ENCODE results near the gene DGKB. TPM values are rescaled to one million over a fixed set of nuclear protein-coding genes. Genes with fewer than 3 reads are reported as not detected.

The DGKB gene
- total RNA-seq, 1 experiment from 2014 or later = not detected

DNA sequence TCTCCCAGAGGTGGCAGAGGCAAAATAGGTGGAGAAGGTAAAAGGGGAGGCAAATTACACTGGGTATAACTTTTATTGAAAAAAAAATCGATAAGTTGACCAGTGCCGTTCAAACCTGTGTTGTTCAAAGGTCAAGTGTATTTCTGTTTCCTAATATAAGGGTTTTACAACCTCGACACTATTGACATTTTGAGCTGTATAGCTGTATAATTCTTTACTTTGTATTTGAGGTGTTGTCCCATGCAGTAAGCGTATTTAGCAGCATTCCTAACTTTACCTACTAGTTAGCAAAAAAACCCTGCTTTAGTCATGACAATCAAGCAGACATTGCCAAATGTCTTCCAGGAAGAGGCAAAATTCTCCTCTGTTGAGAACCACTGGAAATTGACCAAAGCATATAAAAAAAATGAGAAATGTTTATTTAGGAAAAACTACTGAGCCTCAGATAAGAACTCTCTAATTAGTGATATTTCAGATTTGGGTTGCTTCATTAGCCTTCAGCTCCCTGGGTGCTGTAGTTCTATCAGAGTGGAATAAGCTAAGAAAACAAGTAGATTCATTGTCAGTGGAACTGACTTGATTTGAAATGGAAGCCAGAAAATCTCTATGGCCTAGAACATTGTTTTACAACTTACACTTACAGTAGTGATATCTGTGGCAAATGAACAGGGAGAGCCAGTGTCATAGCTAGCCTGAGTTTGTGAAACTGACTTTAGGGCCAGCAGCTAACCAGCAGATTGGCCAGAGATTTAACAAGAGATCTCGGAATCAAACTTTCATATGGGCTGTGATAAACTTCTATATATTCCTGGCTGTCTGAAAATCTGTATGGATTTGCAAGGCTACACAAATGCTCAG lies 331.6 kb downstream of the DGKB start:
- no peaks in the 10 kb centered on the region for H3K27me3 ChIP-seq (replicated peaks; ENCODE audit: insufficient read depth, low read depth, low read length, poor library complexity)
- no peaks in the 10 kb centered on the region for H3K36me3 ChIP-seq (ENCODE audit: insufficient read depth, low read length, poor library complexity, severe bottlenecking)
- CTCF ChIA-PET = no interaction called here
- no peak overlapping the region for H3K27ac ChIP-seq (ENCODE audit: low read depth, low read length, poor library complexity, severe bottlenecking)
- H3K9me3 ChIP-seq (ENCODE audit: low read depth, low read length, poor library complexity, severe bottlenecking) = no peaks in the 10 kb centered on the region
- DNase-seq (ENCODE audit: low spot score) = no peak
- no TSS peak for BruUV-seq (replicated peaks)
- TF ChIP-seq, protein P1, sequence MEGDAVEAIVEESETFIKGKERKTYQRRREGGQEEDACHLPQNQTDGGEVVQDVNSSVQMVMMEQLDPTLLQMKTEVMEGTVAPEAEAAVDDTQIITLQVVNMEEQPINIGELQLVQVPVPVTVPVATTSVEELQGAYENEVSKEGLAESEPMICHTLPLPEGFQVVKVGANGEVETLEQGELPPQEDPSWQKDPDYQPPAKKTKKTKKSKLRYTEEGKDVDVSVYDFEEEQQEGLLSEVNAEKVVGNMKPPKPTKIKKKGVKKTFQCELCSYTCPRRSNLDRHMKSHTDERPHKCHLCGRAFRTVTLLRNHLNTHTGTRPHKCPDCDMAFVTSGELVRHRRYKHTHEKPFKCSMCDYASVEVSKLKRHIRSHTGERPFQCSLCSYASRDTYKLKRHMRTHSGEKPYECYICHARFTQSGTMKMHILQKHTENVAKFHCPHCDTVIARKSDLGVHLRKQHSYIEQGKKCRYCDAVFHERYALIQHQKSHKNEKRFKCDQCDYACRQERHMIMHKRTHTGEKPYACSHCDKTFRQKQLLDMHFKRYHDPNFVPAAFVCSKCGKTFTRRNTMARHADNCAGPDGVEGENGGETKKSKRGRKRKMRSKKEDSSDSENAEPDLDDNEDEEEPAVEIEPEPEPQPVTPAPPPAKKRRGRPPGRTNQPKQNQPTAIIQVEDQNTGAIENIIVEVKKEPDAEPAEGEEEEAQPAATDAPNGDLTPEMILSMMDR (conservative IDR thresholded peaks at IDR 0.05; ENCODE audit: low read depth, low read length) = no peak
- TF ChIP-seq EZH2 (IDR thresholded peaks at IDR 0.05; ENCODE audit: borderline replicate concordance, low read depth, low read length, poor library complexity, severe bottlenecking) = no peak
- no peaks in the 10 kb centered on the region for H3K4me1 ChIP-seq (ENCODE audit: insufficient read depth, low read length, poor library complexity, severe bottlenecking)
- H3K4me3 ChIP-seq (ENCODE audit: low read depth, low read length, poor library complexity, severe bottlenecking) = no peak overlapping the region
- intact Hi-C loops (cut with micrococcal nuclease; ENCODE audit: unreplicated experiment) = no loop called here
- POLR2A ChIA-PET (ENCODE audit: low non-redundant PET) = no interaction called here

DNA sequence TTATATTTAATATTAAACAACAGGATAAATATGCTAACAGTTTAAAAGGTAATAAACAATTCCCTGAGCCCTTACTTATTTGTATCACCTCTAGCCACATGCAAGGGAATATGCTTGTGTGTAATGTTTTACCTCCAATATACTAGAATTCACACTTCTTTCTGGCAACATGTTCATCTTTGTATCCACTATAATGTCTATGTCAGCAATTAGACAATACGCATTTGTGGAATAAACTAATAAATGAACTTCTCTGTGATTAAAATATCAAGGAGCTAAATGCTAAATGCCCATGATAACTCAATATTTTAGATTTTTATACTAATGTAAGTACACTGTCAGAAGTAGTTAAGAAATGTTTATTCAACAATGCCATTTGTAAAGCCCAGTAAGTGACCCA lies 350.5 kb downstream of the DGKB start:
- POLR2A ChIA-PET (ENCODE audit: low non-redundant PET) = no interaction called here
- intact Hi-C loops (cut with micrococcal nuclease; ENCODE audit: unreplicated experiment) = no loop called here
- BruUV-seq (replicated peaks) = no TSS peak
- CTCF ChIA-PET = no interaction called here
- H3K9me3 ChIP-seq (ENCODE audit: low read depth, low read length, poor library complexity, severe bottlenecking) = no peaks in the 10 kb centered on the region
- no peaks in the 10 kb centered on the region for H3K4me1 ChIP-seq (ENCODE audit: insufficient read depth, low read length, poor library complexity, severe bottlenecking)
- no peak for DNase-seq (ENCODE audit: low spot score)
- H3K4me3 ChIP-seq (ENCODE audit: low read depth, low read length, poor library complexity, severe bottlenecking) = no peak overlapping the region
- H3K27ac ChIP-seq (ENCODE audit: low read depth, low read length, poor library complexity, severe bottlenecking) = no peak overlapping the region
- TF ChIP-seq, protein P1 (conservative IDR thresholded peaks at IDR 0.05; ENCODE audit: low read depth, low read length) = no peak
- TF ChIP-seq EZH2 (IDR thresholded peaks at IDR 0.05; ENCODE audit: borderline replicate concordance, low read depth, low read length, poor library complexity, severe bottlenecking) = no peak
- no peaks in the 10 kb centered on the region for H3K36me3 ChIP-seq (ENCODE audit: insufficient read depth, low read length, poor library complexity, severe bottlenecking)
- H3K27me3 ChIP-seq (replicated peaks; ENCODE audit: insufficient read depth, low read depth, low read length, poor library complexity) = peaks cover 9% of the 10 kb centered on the region

GRCh38 chr7:14551310-14551709 lies 351.2 kb downstream of the DGKB start:
- POLR2A ChIA-PET (ENCODE audit: low non-redundant PET) = no interaction called here
- CTCF ChIA-PET = no interaction called here
- intact Hi-C loops (cut with micrococcal nuclease; ENCODE audit: unreplicated experiment) = no loop called here
- Histone ChIP-seq H3K9me3 (ENCODE audit: low read depth, low read length, poor library complexity, severe bottlenecking) (no peaks in the 10 kb centered on the region), H3K27me3 (replicated peaks; ENCODE audit: insufficient read depth, low read depth, low read length, poor library complexity) (peaks cover 16% of the 10 kb centered on the region), H3K27ac (ENCODE audit: low read depth, low read length, poor library complexity, severe bottlenecking) (no peak overlapping the region), H3K4me3 (ENCODE audit: low read depth, low read length, poor library complexity, severe bottlenecking) (no peak overlapping the region), H3K4me1 (ENCODE audit: insufficient read depth, low read length, poor library complexity, severe bottlenecking) (no peaks in the 10 kb centered on the region), H3K36me3 (ENCODE audit: insufficient read depth, low read length, poor library complexity, severe bottlenecking) (no peaks in the 10 kb centered on the region)
- DNase-seq (ENCODE audit: low spot score) = no peak
- TF ChIP-seq, protein P1 (conservative IDR thresholded peaks at IDR 0.05; ENCODE audit: low read depth, low read length) = no peak
- no peak for TF ChIP-seq EZH2 (IDR thresholded peaks at IDR 0.05; ENCODE audit: borderline replicate concordance, low read depth, low read length, poor library complexity, severe bottlenecking)
- no TSS peak for BruUV-seq (replicated peaks)
